ENCODE measurements around the gene SMARCD2.

SMARCD2 gene

DNA sequence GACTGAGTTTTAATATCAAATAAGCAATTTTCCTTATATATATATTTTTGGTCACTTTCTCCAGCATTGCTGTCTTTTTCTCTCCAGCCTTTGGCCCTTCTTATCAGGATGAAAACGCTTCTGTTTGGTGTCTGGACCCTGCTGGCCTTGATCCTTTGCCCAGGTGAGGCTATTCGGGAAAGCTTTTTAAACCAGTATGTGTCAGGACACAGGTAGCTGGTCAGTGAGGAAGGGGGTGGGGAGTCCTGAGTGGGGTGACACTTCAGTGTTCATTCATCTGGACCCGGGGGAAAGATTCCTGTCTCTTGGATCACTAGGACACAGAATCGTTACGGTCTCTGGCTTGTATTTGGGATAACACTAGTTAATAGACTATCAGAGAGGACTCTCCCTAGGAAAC is 12.2 kb upstream of the SMARCD2 start:
- no peak overlapping the region for H3K4me3 ChIP-seq (replicated peaks in 1 of 2; ENCODE audit: low read depth in 2 of 2, low read length in 2 of 2)
- TF ChIP-seq, protein P1, sequence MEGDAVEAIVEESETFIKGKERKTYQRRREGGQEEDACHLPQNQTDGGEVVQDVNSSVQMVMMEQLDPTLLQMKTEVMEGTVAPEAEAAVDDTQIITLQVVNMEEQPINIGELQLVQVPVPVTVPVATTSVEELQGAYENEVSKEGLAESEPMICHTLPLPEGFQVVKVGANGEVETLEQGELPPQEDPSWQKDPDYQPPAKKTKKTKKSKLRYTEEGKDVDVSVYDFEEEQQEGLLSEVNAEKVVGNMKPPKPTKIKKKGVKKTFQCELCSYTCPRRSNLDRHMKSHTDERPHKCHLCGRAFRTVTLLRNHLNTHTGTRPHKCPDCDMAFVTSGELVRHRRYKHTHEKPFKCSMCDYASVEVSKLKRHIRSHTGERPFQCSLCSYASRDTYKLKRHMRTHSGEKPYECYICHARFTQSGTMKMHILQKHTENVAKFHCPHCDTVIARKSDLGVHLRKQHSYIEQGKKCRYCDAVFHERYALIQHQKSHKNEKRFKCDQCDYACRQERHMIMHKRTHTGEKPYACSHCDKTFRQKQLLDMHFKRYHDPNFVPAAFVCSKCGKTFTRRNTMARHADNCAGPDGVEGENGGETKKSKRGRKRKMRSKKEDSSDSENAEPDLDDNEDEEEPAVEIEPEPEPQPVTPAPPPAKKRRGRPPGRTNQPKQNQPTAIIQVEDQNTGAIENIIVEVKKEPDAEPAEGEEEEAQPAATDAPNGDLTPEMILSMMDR (IDR thresholded peaks at IDR 0.05; ENCODE audit: low read depth, low read length) = no peak
- DNase-seq (ENCODE audit: low read depth in 2 of 2) = no peak

DNA sequence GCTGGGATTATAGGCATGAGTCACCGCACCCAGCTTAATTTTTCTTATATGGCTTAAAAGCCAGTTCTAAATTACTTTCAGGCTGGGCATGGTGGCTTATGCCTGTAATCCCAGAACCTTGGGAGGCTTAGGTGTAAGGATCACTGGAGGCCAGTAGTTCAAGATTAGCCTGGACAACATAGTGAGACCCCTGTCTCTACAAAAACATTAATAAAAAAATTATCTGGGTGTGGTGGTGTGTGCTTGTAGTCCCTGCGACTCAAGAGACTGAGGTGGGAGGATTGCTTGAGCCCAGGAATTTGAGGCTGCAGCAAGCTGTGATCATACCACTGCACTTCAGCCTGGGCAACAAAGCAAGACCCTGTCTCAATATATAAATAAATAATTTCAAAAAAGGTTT is 10.8 kb upstream of the SMARCD2 start:
- no peak overlapping the region for H3K4me3 ChIP-seq (replicated peaks in 1 of 2; ENCODE audit: low read depth in 2 of 2, low read length in 2 of 2)
- no peak for DNase-seq (ENCODE audit: low read depth in 2 of 2)
- TF ChIP-seq, protein P1 (IDR thresholded peaks at IDR 0.05; ENCODE audit: low read depth, low read length) = no peak

DNA sequence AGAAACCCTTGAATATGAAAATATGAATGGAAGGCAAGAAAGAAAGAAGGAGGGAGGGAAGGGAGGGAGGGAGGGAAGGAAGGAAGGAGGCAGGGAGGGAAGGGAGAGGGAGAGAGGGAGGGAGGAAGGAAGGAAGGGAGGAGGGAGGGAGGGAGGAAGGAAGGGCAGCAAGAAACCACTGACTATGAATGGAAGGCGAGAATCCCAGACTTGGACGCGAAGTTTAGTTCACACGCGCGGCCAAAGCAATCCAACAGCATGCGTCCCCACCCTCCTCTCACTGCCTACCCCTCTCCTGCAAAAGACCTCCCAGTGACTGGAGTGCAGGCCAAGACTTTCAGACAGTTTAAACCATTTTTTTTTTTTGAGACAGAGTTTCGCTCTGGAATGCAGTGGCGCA is 7.9 kb upstream of the SMARCD2 start:
- DNase-seq (ENCODE audit: low read depth in 2 of 2) = no peak
- H3K4me3 ChIP-seq (replicated peaks in 1 of 2; ENCODE audit: low read depth in 2 of 2, low read length in 2 of 2) = no peak overlapping the region
- TF ChIP-seq, protein P1 (IDR thresholded peaks at IDR 0.05; ENCODE audit: low read depth, low read length) = no peak

DNA sequence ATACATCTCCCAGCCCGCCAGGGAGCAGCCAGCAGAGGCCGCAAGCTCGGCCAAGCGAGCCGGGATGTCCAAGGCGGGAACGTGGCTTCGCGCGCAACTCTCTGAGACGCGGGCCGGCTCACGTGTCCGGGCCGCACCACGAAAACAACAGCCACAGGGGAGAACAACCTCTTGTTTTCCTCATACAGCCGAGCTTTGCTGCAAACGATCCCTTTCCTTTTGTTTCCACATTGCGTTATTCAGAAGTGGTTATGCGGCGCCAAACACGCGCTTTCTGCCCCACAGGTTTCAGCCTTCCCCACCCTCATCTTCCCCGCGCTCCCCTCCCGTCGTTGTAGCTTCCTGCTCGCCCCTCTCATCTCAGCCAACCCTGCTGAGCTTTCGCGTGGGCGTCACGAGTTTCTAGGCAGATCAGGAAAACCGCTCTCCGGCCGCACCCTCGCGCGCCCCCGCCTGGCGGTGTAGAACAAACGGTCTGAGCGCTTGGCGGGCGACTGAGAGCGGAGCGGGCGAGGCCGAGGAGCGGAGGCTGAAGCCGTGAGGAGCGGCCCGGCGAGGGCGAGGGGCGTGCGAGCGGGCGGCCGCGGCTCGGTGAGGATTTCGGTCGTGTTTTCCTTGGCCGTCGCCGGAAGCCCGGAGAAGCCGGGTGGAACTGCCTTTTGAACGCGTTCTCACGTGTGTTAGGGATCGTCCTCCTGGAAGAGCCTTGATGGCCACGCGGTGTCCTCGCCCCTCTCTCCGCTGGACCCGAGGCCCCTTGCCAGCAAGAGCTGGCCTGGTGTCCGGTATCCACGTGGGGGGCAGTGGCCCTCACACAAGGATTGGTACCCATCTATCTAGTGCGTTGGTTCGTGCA is 6.6 kb upstream of the SMARCD2 start:
- DNase-seq (ENCODE audit: low read depth in 2 of 2) = peak; percentile 93 to 94
- peak overlapping the region; percentile 15 to 27 for H3K4me3 ChIP-seq (replicated peaks in 1 of 2; ENCODE audit: low read depth in 2 of 2, low read length in 2 of 2)
- TF ChIP-seq, protein P1 (IDR thresholded peaks at IDR 0.05; ENCODE audit: low read depth, low read length) = peak; percentile 64

GRCh38 chr17:63847525-63848249 is 5.2 kb upstream of the SMARCD2 start:
- no peak overlapping the region for H3K4me3 ChIP-seq (replicated peaks in 1 of 2; ENCODE audit: low read depth in 2 of 2, low read length in 2 of 2)
- no peak for DNase-seq (ENCODE audit: low read depth in 2 of 2)
- TF ChIP-seq, protein P1 (IDR thresholded peaks at IDR 0.05; ENCODE audit: low read depth, low read length) = no peak

- DNase-seq (ENCODE audit: low read depth in 2 of 2) = no peak
- no peak overlapping the region for H3K4me3 ChIP-seq (replicated peaks in 1 of 2; ENCODE audit: low read depth in 2 of 2, low read length in 2 of 2)
- TF ChIP-seq, protein P1 (IDR thresholded peaks at IDR 0.05; ENCODE audit: low read depth, low read length) = no peak
Observed at GRCh38 chr17:63845509-63845908, 3.0 kb upstream of the SMARCD2 start.
